ENCODE data around the gene RIPPLY3. TPM values are rescaled to one million over a fixed set of nuclear protein-coding genes. Genes with fewer than 3 reads are reported as not detected.
"Not testable (repeated sequence)": the region's sequence is repeated elsewhere in the genome, so short reads cannot be mapped to it uniquely, and the experiment has no call there.

Gene RIPPLY3
- total and polyA plus RNA-seq, 2 experiments from 2014 or later, result 2.5 to 2.8 TPM

DNA sequence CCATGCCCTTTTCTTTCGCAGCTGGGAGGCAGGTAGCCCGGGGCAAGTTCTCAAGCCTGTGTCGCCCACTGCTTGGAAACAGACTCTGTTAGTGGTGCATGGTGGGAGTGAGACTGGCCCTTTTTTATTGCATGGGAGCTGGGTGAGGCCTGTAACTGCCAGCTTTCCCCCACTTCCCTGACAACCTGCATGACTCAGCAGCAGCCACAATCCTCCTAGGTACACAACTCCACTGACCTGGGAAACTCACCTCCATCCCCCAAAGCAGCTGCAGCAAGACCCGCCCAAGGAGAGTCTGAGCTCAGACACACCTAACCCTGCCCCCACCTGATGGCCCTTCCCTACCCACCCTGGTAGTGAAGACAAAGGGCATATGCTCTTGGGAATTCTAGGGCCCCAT lies 40.6 kb downstream of the RIPPLY3 start (continued):
- TF ChIP-seq, protein P1, sequence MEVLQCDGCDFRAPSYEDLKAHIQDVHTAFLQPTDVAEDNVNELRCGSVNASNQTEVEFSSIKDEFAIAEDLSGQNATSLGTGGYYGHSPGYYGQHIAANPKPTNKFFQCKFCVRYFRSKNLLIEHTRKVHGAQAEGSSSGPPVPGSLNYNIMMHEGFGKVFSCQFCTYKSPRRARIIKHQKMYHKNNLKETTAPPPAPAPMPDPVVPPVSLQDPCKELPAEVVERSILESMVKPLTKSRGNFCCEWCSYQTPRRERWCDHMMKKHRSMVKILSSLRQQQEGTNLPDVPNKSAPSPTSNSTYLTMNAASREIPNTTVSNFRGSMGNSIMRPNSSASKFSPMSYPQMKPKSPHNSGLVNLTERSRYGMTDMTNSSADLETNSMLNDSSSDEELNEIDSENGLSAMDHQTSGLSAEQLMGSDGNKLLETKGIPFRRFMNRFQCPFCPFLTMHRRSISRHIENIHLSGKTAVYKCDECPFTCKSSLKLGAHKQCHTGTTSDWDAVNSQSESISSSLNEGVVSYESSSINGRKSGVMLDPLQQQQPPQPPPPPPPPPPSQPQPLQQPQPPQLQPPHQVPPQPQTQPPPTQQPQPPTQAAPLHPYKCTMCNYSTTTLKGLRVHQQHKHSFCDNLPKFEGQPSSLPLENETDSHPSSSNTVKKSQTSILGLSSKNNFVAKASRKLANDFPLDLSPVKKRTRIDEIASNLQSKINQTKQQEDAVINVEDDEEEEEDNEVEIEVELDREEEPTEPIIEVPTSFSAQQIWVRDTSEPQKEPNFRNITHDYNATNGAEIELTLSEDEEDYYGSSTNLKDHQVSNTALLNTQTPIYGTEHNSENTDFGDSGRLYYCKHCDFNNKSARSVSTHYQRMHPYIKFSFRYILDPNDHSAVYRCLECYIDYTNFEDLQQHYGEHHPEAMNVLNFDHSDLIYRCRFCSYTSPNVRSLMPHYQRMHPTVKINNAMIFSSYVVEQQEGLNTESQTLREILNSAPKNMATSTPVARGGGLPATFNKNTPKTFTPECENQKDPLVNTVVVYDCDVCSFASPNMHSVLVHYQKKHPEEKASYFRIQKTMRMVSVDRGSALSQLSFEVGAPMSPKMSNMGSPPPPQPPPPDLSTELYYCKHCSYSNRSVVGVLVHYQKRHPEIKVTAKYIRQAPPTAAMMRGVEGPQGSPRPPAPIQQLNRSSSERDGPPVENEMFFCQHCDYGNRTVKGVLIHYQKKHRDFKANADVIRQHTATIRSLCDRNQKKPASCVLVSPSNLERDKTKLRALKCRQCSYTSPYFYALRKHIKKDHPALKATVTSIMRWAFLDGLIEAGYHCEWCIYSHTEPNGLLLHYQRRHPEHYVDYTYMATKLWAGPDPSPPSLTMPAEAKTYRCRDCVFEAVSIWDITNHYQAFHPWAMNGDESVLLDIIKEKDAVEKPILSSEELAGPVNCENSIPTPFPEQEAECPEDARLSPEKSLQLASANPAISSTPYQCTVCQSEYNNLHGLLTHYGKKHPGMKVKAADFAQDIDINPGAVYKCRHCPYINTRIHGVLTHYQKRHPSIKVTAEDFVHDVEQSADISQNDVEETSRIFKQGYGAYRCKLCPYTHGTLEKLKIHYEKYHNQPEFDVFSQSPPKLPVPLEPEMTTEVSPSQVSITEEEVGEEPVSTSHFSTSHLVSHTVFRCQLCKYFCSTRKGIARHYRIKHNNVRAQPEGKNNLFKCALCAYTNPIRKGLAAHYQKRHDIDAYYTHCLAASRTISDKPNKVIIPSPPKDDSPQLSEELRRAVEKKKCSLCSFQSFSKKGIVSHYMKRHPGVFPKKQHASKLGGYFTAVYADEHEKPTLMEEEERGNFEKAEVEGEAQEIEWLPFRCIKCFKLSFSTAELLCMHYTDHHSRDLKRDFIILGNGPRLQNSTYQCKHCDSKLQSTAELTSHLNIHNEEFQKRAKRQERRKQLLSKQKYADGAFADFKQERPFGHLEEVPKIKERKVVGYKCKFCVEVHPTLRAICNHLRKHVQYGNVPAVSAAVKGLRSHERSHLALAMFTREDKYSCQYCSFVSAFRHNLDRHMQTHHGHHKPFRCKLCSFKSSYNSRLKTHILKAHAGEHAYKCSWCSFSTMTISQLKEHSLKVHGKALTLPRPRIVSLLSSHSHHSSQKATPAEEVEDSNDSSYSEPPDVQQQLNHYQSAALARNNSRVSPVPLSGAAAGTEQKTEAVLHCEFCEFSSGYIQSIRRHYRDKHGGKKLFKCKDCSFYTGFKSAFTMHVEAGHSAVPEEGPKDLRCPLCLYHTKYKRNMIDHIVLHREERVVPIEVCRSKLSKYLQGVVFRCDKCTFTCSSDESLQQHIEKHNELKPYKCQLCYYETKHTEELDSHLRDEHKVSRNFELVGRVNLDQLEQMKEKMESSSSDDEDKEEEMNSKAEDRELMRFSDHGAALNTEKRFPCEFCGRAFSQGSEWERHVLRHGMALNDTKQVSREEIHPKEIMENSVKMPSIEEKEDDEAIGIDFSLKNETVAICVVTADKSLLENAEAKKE (CRISPR knock-in tag; IDR thresholded peaks at IDR 0.05), result no peak
- TF ChIP-seq, protein P2, sequence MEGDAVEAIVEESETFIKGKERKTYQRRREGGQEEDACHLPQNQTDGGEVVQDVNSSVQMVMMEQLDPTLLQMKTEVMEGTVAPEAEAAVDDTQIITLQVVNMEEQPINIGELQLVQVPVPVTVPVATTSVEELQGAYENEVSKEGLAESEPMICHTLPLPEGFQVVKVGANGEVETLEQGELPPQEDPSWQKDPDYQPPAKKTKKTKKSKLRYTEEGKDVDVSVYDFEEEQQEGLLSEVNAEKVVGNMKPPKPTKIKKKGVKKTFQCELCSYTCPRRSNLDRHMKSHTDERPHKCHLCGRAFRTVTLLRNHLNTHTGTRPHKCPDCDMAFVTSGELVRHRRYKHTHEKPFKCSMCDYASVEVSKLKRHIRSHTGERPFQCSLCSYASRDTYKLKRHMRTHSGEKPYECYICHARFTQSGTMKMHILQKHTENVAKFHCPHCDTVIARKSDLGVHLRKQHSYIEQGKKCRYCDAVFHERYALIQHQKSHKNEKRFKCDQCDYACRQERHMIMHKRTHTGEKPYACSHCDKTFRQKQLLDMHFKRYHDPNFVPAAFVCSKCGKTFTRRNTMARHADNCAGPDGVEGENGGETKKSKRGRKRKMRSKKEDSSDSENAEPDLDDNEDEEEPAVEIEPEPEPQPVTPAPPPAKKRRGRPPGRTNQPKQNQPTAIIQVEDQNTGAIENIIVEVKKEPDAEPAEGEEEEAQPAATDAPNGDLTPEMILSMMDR (conservative IDR thresholded peaks at IDR 0.05; ENCODE audit: low read depth in 2 of 2), result no peak

DNA sequence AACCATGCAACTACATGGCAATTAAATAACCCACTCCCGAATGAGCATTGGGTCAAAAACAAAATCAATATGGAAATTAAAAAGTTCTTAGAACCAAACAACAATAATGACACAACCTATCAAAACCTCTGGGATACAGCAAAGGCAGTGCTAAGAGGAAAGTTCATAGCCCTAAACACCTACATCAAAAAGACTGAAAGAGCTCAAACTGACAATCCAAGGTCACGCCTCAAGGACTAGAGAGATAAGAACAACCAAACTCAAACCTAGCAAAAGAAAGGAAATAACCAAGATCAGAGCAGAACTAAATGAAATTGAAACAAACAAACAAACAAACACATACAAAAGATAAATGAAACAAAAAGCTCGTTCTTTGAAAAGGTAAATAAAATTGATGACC lies 43.2 kb downstream of the RIPPLY3 start:
- not testable (repeated sequence) for H4K20me1 ChIP-seq (replicated peaks; ENCODE audit: insufficient read depth); H3K27ac ChIP-seq (ENCODE audit: low read depth); H3K27ac Mint-ChIP-seq; H3F3A ChIP-seq (replicated peaks; ENCODE audit: low read depth); ATAC-seq; H3K9me3 Mint-ChIP-seq; H3K36me3 ChIP-seq (ENCODE audit: insufficient read depth); H3K4me3 Mint-ChIP-seq; H3K79me2 ChIP-seq (replicated peaks; ENCODE audit: insufficient read depth); H3K9me2 ChIP-seq (ENCODE audit: insufficient read depth); DNase-seq (ENCODE audit: low spot score); H3K4me2 ChIP-seq; H2AFZ ChIP-seq; H3K36me3 Mint-ChIP-seq (ENCODE audit: low read depth); H3K4me3 ChIP-seq
- Mint-ChIP-seq H3K4me1 (peaks cover 27% of the 10 kb centered on the region), H3K27me3 (ENCODE audit: insufficient read depth, low read depth, poor library complexity) (peaks cover 24% of the 10 kb centered on the region)
- peaks cover 11% of the 10 kb centered on the region; the same call in 1 of the 2 replicates for H3K4me1 ChIP-seq (ENCODE audit: insufficient read depth)
- peaks cover 39% of the 10 kb centered on the region for H3K27me3 ChIP-seq (ENCODE audit: insufficient read depth)

Data from GM23338 (cell line).